ENCODE measurements around the gene PARP15. TPM values are rescaled to one million over a fixed set of nuclear protein-coding genes. Genes with fewer than 3 reads are reported as not detected.
"Not testable (repeated sequence)": the region's sequence is repeated elsewhere in the genome, so short reads cannot be mapped to it uniquely, and the experiment has no call there.

PARP15 gene
- total RNA-seq, 1 donor from 2014 or later = 2.3 TPM

GRCh38 chr3:122618614-122619013, 41.2 kb downstream of the PARP15 start:
- DNase-seq (ENCODE audit: low spot score) = no peak

- DNase-seq (ENCODE audit: low spot score) = no peak
Measured at GRCh38 chr3:122619040-122619439, 41.6 kb downstream of the PARP15 start.

GRCh38 chr3:122620399-122620798, 42.9 kb downstream of the PARP15 start:
- no peak for DNase-seq (ENCODE audit: low spot score)

GRCh38 chr3:122621112-122621511, 43.7 kb downstream of the PARP15 start:
- DNase-seq (ENCODE audit: low spot score) = no peak

- no peak for DNase-seq (ENCODE audit: low spot score)
Measured at GRCh38 chr3:122623031-122623829, 45.8 kb downstream of the PARP15 start.

GRCh38 chr3:122626515-122627180, 49.2 kb downstream of the PARP15 start:
- DNase-seq (ENCODE audit: low spot score) = no peak

GRCh38 chr3:122627301-122627700, 49.9 kb downstream of the PARP15 start:
- no peak for DNase-seq (ENCODE audit: low spot score)

GRCh38 chr3:122628567-122628966, 51.1 kb downstream of the PARP15 start:
- DNase-seq (ENCODE audit: low spot score) = no peak

GRCh38 chr3:122629763-122630162, 52.3 kb downstream of the PARP15 start:
- no peak for DNase-seq (ENCODE audit: low spot score)

GRCh38 chr3:122635789-122636188, 58.3 kb downstream of the PARP15 start:
- DNase-seq (ENCODE audit: low spot score) = no peak

- no peak for DNase-seq (ENCODE audit: low spot score)
Measured at GRCh38 chr3:122636697-122637096, 59.2 kb downstream of the PARP15 start.

GRCh38 chr3:122640437-122640999, 63.1 kb downstream of the PARP15 start:
- DNase-seq (ENCODE audit: low spot score) = no peak

GRCh38 chr3:122642935-122643334, 65.5 kb downstream of the PARP15 start:
- DNase-seq (ENCODE audit: low spot score) = no peak

GRCh38 chr3:122646146-122646988, 68.9 kb downstream of the PARP15 start:
- DNase-seq (ENCODE audit: low spot score) = no peak

- not testable (repeated sequence) for DNase-seq (ENCODE audit: low spot score)
Measured at GRCh38 chr3:122651233-122651907, 73.9 kb downstream of the PARP15 start.

- DNase-seq (ENCODE audit: low spot score) = not testable (repeated sequence)
Measured at GRCh38 chr3:122651962-122652361, 74.5 kb downstream of the PARP15 start.

- not testable (repeated sequence) for DNase-seq (ENCODE audit: low spot score)
Measured at GRCh38 chr3:122658336-122658735, 80.9 kb downstream of the PARP15 start.

- no peak for DNase-seq (ENCODE audit: low spot score)
Measured at GRCh38 chr3:122660297-122660974, 83.0 kb downstream of the PARP15 start.

GRCh38 chr3:122661633-122662032, 84.2 kb downstream of the PARP15 start:
- DNase-seq (ENCODE audit: low spot score) = no peak

GRCh38 chr3:122662505-122662904, 85.1 kb downstream of the PARP15 start:
- DNase-seq (ENCODE audit: low spot score) = no peak
